ENCODE data around the gene CALY. TPM values are rescaled to one million over a fixed set of nuclear protein-coding genes. Genes with fewer than 3 reads are reported as not detected.

CALY gene
- total RNA-seq, 1 donor from 2014 or later = not detected

- DNase-seq (ENCODE audit: low spot score) = no peak
Measured at GRCh38 chr10:133287832-133288500, 48.7 kb downstream of the CALY start.

GRCh38 chr10:133286366-133286765, 50.3 kb downstream of the CALY start:
- no peak for DNase-seq (ENCODE audit: low spot score)

- DNase-seq (ENCODE audit: low spot score) = no peak
Measured at GRCh38 chr10:133285217-133285616, 51.5 kb downstream of the CALY start.

GRCh38 chr10:133283931-133284330, 52.8 kb downstream of the CALY start:
- DNase-seq (ENCODE audit: low spot score) = no peak

DNA sequence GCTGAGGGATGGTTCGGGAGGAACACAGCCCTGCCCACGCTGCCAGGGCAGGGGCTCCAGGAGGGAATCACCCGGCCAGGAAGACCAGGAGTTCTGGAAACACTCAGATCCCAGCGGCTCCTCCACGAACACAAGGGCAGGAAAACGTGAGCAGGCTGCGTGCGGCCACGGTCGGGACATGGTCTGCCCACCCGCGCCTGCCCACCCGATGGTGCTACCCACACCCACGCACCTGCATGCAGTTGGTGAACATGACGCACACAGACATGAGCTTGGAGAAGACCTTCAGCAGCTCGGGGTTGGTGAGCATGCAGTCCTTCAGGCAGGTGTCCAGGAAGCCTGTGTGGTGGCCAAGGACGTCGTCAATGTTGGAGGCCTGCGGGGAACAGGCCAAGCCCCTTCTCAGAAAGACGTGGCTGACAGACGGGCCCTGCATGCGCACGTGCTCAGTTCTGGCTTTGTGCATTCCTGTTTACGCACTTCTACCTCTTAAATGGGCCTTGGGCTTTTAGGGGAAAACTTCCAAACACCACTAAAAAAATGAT, 53.8 kb downstream of the CALY start:
- no peak for DNase-seq (ENCODE audit: low spot score)

DNA sequence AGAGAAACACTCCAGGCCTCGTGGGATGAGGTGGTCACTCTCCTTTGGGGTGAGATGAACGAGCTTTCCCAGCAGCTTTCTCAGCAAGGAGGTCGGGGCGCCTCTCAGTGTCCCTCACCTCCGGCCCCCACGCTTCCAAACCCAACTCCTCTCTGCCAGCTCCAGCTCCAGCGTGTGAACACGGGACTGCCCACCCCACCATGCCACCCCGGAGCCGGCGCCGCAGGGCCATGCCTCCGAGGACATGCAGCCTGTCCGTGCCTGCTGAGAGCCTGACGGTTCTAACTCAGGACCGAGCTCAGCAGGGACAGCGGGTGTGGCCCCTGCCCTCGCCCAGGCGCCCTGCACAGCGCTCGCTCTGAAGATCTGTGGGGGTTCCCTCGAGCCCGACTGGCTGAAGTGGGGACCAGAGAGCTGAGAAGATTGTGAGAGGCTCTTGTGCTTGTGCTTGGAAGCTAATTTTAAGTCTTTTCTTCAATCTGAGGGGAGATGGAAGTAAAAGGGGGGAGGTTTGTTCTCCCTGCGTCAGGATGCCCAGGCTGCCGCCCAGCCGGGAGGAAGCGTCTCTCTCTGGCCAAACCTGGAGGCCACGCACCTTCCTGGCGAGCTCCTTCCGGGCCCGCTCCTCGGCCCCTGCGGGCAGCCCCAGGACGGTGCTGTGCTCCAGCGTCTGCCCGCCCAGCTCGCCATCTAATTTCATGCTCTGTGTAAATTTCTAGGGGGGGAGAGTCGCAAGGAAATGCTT, 54.9 kb downstream of the CALY start:
- no peak for DNase-seq (ENCODE audit: low spot score)

DNA sequence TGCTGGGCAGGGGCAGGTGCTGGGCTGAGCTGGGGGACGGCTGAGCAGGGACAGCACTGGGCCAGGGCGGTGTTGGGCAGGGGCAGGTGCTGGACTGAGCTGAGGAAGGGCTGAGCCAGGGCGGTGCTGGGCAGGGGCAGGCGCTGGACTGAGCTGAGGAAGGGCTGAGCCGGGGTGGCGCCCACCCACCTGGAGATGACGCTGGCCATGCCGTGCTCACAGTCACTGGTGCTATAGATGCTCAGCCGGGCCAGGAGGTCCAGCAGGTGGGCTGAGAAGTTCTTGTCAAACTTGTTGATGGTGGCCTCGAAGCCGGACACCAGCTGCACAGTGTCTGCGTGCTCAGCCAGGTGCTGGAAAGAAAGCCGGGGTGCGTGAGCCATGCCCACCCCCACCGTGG, 55.6 kb downstream of the CALY start:
- no peak for DNase-seq (ENCODE audit: low spot score)

DNA sequence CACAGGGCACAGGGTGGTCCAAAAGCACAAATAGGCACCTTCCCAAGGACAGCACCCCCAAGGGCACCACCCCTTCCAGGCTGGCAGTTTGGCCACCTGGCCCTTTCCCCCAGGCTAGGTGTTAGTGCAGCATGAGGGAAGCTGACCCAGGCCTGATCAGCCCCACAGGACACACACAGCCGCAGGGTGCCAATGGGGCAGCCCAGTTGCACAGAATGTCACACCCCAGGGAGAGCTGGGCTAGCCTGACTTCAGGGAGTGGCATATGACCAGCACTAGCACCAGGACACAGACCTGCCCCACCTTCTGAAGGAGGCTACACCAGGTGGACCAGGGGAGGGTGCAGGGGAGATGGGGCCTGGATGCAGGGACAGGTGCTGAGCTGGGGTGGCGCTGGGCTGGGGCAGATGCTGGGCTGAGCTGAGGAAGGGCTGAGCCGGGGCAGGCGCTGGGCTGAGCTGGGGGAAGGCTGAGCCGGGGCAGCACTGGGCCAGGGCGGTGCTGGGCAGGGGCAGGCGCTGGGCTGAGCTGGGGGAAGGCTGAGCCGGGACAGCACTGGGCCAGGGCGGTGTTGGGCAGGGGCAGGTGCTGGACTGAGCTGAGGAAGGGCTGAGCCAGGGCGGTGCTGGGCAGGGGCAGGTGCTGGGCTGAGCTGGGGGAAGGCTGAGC, 56.2 kb downstream of the CALY start:
- no peak for DNase-seq (ENCODE audit: low spot score)

DNA sequence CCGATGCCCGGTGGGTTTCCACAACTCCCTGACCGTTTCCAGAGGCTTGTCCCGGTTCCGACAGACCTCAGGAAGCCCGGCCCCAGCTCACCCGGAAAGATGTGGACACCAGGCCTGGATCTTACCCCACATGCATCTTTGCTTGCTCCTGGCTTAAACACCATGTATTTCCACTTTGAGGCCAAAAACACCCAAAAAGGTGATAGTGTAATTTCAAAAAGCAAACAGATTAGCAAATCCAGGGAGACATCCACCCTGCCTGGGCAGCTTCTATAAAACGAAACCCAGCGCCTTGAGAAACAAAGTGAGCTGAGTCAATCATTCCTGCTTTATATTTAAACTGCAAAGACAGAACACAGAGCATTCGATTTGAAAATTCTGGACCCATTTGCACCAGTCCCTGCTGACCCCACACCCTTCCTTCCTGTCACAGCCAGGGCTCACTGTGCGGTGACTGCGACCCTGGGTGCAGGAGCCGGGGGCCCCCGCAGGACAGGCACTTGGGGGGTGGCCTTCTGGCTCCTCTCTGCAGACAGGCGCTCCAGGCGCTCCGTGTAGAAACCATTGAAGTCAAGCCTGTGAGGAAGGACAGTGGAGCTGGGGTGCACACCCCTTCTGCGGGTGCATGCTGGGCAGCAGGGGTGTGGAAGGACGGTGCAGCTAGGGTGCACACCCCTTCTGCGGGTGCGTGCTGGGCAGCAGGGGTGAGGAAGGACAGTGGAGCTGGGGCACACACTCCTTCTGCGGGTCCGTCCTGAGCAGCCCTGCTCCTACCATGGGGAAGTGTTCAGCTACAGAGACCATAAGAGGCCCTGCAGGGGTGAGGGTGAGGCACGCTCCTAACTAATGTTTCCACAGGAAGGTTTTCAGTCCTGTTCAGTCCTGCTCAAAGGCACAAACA, 57.1 kb downstream of the CALY start:
- no peak for DNase-seq (ENCODE audit: low spot score)

- peak; percentile 44 for DNase-seq (ENCODE audit: low spot score)
Measured at GRCh38 chr10:133278577-133279265, 58.0 kb downstream of the CALY start.

- DNase-seq (ENCODE audit: low spot score) = no peak
Measured at GRCh38 chr10:133277993-133278576, 58.6 kb downstream of the CALY start.

- DNase-seq (ENCODE audit: low spot score) = no peak
Measured at GRCh38 chr10:133277277-133277992, 59.3 kb downstream of the CALY start.

DNA sequence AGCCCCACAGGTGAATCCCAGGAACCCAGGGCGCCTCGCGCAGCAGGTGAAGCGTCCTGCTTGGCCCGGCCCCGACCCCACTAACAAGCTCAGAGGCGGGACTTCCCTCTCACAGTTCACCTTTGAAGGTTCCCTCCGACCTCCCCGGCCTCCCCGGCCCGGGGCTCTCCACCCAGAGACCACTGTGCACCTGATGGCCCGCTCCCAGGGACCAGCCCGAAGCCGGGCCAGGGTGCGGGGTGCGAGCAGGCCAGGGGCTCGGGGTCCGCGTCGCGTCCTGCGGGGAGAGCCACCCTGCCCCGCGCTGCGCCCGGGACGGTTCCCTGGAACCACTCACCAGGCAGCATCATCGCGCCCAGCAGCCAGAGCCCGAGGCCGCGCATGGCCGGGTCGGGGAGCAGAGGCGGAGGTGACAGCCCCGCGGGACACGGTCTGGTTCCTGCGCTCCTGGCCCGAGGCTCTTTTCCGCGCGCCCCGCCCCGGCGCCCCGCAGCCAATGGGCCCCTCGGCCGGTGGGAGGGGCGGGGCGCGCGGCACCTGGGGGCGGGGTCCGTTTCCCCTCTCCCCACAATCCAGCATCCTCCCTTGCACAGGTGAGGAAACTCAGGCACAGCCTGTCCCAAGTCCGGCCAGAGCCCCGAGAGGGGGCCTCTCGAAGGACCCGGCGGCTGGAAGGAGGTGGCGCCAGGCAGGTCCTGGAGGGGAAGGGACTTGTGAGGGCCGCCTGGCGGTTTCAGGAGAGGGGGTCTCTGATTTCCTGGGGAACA, 60.1 kb downstream of the CALY start, which contains the start of gene ADAM8:
Gene ADAM8, minus strand, starts transcription at position 434 of the 767 bp plus-strand sequence. Its CDS starts 51 bp downstream, at position 383.
- DNase-seq (ENCODE audit: low spot score) = no peak

- DNase-seq (ENCODE audit: low spot score) = no peak
Measured at GRCh38 chr10:133276100-133276434, 60.6 kb downstream of the CALY start.

GRCh38 chr10:133275684-133276092, 61.0 kb downstream of the CALY start:
- no peak for DNase-seq (ENCODE audit: low spot score)

DNA sequence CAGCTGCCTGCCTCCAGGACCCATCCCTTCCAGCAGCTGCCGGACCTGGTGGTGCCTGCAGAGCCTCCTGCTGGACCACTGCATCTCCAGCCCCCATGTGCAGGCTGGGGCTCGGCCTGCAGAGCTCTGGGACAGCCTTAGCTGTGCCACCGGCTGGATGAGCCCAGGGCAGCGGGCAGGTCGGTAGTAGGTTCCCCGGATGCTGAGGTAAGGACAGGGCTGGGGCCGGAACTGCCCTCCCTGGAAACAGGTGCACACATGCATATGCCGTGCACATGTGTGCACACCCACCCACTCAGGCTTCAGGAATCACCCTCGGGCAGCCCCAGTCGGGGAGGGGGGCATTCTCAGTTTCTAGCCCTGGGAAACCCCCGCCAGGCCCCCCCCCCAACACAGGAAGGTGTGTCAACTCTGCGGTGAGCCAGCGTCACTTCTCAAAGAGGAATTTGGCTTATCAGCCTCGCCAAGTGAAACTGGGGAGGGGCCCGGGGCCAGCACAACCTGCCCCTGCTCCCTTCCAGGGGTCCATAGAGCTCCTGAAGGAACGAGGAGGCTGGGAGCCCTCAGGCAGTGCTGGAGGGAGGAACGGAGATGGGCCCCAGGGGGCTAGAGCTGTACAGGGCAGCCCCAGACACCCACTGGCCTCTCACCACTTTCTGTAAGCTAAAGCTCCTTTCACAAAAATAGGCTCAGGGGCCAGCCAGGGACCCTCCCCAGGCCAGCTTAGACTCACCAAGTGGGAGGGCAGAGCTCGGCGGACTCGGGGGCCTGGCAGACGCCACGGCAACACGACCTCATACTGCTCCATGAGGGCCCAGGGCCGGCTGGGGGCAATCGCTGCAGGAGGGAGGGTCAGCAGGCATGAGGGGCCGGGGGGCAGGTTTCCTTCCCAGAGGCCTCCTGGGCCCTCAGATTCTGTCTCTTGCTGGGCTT, 61.7 kb downstream of the CALY start:
- DNase-seq (ENCODE audit: low spot score) = no peak

Measured in umbilical cord (tissue), 2 donors.